Smooth muscle cell (in vitro differentiated cells): ENCODE data around the gene SDHB. TPM values are rescaled to one million over a fixed set of nuclear protein-coding genes. Genes with fewer than 3 reads are reported as not detected.

Source experiments
- DNase-seq: peaks from one replicate; lab custom pipeline; 2025; ENCODE audit not compliant: unreplicated experiment; lab: John Stamatoyannopoulos, UW
- H2AFZ ChIP-seq: fragments of 200-600 bp; sonication (generic); 2 replicates; pipeline ENCODE4 v1.6.0; 2016; ENCODE audit warnings: antibody characterized with exemption, low read depth, mild to moderate bottlenecking
- H3F3A ChIP-seq: fragments of 200-600 bp; sonication (generic); 2 replicates; pipeline ENCODE4 v1.6.0; 2017; ENCODE audit warnings: antibody characterized with exemption, low read depth
- H3K27ac ChIP-seq: fragments of 200-600 bp; sonication (generic); 2 replicates; pipeline ENCODE4 v1.5.1; 2016; ENCODE audit warnings: low read depth, mild to moderate bottlenecking
- H3K27me3 ChIP-seq: fragments of 200-600 bp; sonication (generic); 2 replicates; pipeline ENCODE4 v1.6.1; 2016; ENCODE audit warnings: low read depth, mild to moderate bottlenecking
- H3K36me3 ChIP-seq: fragments of 200-600 bp; sonication (generic); 2 replicates; pipeline ENCODE4 v1.5.1; 2016; ENCODE audit warnings: low read depth
- H3K4me1 ChIP-seq: fragments of 200-600 bp; sonication (generic); 2 replicates; pipeline ENCODE4 v1.5.1; 2016; ENCODE audit warnings: low read depth
- H3K4me2 ChIP-seq: fragments of 200-600 bp; sonication (generic); 2 replicates; pipeline ENCODE4 v1.6.0; 2016; ENCODE audit warnings: mild to moderate bottlenecking
- H3K4me3 ChIP-seq: fragments of 200-600 bp; sonication (generic); 2 replicates; pipeline ENCODE4 v1.5.1; 2016; ENCODE audit warnings: mild to moderate bottlenecking
- H3K79me2 ChIP-seq: fragments of 200-600 bp; sonication (generic); 2 replicates; pipeline ENCODE4 v1.6.0; 2016; ENCODE audit warnings: low read depth, mild to moderate bottlenecking
- H3K9ac ChIP-seq: fragments of 200-600 bp; sonication (generic); 2 replicates; pipeline ENCODE4 v1.6.0; 2016; ENCODE audit warnings: low read depth
- H3K9me3 ChIP-seq: fragments of 200-600 bp; sonication (generic); replicated peaks from 2 replicates; pipeline ENCODE4 v1.5.1; 2016; ENCODE audit warnings: low read depth
- H4K20me1 ChIP-seq: fragments of 200-600 bp; sonication (generic); 2 replicates; pipeline ENCODE4 v1.6.0; 2016; ENCODE audit warnings: low read depth
- CTCF ChIP-seq: fragments of 200-600 bp; sonication (generic); IDR thresholded peaks from 2 replicates; pipeline ENCODE4 v1.5.1; 2017; ENCODE audit warnings: borderline replicate concordance, mild to moderate bottlenecking, antibody characterized with exemption; ENCODE audit not compliant: insufficient read depth, poor library complexity, severe bottlenecking
- WGBS: methylation state at CpG from one replicate; pipeline ENCODE4 v1.1.7; 2016; ENCODE audit warnings: low lambda C conversion rate; 5-methylcytosine and 5-hydroxymethylcytosine counted together
- polyA plus RNA-seq: library from polyadenylated mRNA; unstranded; fragments of >200 nt; fragmentation: Nextera tagmentation; extraction: Ambion mirVana; gene quantifications from 2 replicates; pipeline ENCODE4 v1.2.1, GENCODE V29; 2016
- total RNA-seq: library from RNA; depleted of rRNA; stranded (reverse); fragments of >200 nt; gene quantifications from 2 replicates; pipeline ENCODE4 v1.2.3, GENCODE V29; 2014

The SDHB gene
- total and polyA plus RNA-seq, 2 experiments from 2014 or later = 123 to 174 TPM

- Histone ChIP-seq H3K79me2 (peaks cover 3% of the 10 kb centered on the region), H3K9ac (no peak overlapping the region), H2AFZ (no peak overlapping the region), H3K4me1 (peaks cover 8% of the 10 kb centered on the region), H3K4me3 (no peak overlapping the region), H4K20me1 (peaks cover 37% of the 10 kb centered on the region), H3K27me3 (no peaks in the 10 kb centered on the region), H3K4me2 (no peak overlapping the region), H3K36me3 (no peaks in the 10 kb centered on the region), H3F3A (peaks cover 11% of the 10 kb centered on the region), H3K9me3 (no peaks in the 10 kb centered on the region), H3K27ac (peak overlapping the region; percentile 51)
- TF ChIP-seq CTCF = no peak
- 81% methylated on average over 28 of the region's 28 CpGs for WGBS
- peak; percentile 19 for DNase-seq
Measured at GRCh38 chr1:16971341-16972188, 82.3 kb downstream of the SDHB start.

GRCh38 chr1:16970132-16970910, 83.5 kb downstream of the SDHB start:
- Histone ChIP-seq H3K4me2 (no peak overlapping the region), H3F3A (peaks cover 11% of the 10 kb centered on the region)
- 97% methylated on average over 28 of the region's 28 CpGs for WGBS

GRCh38 chr1:16969651-16970050, 84.2 kb downstream of the SDHB start:
- DNase-seq = no peak
- no peak overlapping the region for H3K4me3 ChIP-seq
- peaks cover 22% of the 10 kb centered on the region for H4K20me1 ChIP-seq
- no peaks in the 10 kb centered on the region for H3K79me2 ChIP-seq
- H3K9me3 ChIP-seq = no peaks in the 10 kb centered on the region
- peaks cover 11% of the 10 kb centered on the region for H3F3A ChIP-seq
- WGBS = 98% methylated on average over 12 of the region's 12 CpGs
- H3K27ac ChIP-seq = no peak overlapping the region
- H3K9ac ChIP-seq = no peak overlapping the region
- peaks cover 8% of the 10 kb centered on the region for H3K4me1 ChIP-seq
- H2AFZ ChIP-seq = no peak overlapping the region
- no peaks in the 10 kb centered on the region for H3K27me3 ChIP-seq
- TF ChIP-seq CTCF = no peak
- H3K4me2 ChIP-seq = no peak overlapping the region
- H3K36me3 ChIP-seq = no peaks in the 10 kb centered on the region

More at GRCh38 chr1:16970132-16970910, 83.5 kb downstream of the SDHB start:
- Histone ChIP-seq H3K36me3 (no peaks in the 10 kb centered on the region), H3K79me2 (no peaks in the 10 kb centered on the region), H3K27me3 (no peaks in the 10 kb centered on the region), H4K20me1 (peaks cover 25% of the 10 kb centered on the region), H3K27ac (no peak overlapping the region), H3K9ac (no peak overlapping the region), H3K9me3 (no peaks in the 10 kb centered on the region), H3K4me3 (no peak overlapping the region), H3K4me1 (peaks cover 8% of the 10 kb centered on the region), H2AFZ (no peak overlapping the region)
- TF ChIP-seq CTCF = no peak
- no peak for DNase-seq
